Fibroblast of the aortic adventitia (primary cell): Measurements from ENCODE around the gene PRICKLE3. TPM values are rescaled to one million over a fixed set of nuclear protein-coding genes. Genes with fewer than 3 reads are reported as not detected.

Experiments
- DNase-seq: peaks from one replicate; pipeline ENCODE4 v3.0.0-alpha.2; 2010; ENCODE audit warnings: low read depth
- H3K4me3 ChIP-seq: 2 replicates; pipeline ENCODE4 v1.5.1; 2011; ENCODE audit warnings: low read depth, mild to moderate bottlenecking, control low read depth, low read length, moderate library complexity
- total RNA-seq: library from RNA; depleted of rRNA; stranded (reverse); fragments of >200 nt; gene quantifications from 2 replicates; pipeline ENCODE4 v1.2.3, GENCODE V29; 2012; ENCODE audit warnings: low replicate concordance
- TF ChIP-seq, protein P1 (sequence below): IDR thresholded peaks from 2 replicates; pipeline ENCODE4 v1.5.1; 2011; ENCODE audit warnings: mild to moderate bottlenecking, low read length, control low read depth, inconsistent platforms; ENCODE audit not compliant: insufficient read depth

PRICKLE3 gene
- total RNA-seq, 1 donor, result 5.0 TPM

DNA sequence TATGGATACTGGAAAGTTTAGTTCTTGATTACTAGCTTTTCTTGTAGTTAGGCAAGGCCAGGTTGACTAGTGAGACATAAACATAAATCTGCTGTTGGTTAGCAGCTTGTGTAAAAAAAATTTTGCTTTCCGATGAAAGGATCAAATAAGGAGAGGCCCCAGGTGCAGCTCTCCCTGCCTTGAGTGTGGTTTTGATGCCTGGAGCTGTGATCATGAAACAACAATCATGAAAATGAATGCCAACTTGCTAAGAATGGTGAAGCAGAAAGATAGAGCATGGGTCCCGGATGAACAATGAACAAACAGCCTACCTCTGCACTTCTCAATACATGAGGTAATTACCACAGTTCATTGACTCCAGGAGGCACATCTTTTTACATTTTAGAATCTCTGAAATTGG lies 28.2 kb upstream of the PRICKLE3 start:
- DNase-seq, result no peak
- TF ChIP-seq, protein P1, sequence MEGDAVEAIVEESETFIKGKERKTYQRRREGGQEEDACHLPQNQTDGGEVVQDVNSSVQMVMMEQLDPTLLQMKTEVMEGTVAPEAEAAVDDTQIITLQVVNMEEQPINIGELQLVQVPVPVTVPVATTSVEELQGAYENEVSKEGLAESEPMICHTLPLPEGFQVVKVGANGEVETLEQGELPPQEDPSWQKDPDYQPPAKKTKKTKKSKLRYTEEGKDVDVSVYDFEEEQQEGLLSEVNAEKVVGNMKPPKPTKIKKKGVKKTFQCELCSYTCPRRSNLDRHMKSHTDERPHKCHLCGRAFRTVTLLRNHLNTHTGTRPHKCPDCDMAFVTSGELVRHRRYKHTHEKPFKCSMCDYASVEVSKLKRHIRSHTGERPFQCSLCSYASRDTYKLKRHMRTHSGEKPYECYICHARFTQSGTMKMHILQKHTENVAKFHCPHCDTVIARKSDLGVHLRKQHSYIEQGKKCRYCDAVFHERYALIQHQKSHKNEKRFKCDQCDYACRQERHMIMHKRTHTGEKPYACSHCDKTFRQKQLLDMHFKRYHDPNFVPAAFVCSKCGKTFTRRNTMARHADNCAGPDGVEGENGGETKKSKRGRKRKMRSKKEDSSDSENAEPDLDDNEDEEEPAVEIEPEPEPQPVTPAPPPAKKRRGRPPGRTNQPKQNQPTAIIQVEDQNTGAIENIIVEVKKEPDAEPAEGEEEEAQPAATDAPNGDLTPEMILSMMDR, result no peak

DNA sequence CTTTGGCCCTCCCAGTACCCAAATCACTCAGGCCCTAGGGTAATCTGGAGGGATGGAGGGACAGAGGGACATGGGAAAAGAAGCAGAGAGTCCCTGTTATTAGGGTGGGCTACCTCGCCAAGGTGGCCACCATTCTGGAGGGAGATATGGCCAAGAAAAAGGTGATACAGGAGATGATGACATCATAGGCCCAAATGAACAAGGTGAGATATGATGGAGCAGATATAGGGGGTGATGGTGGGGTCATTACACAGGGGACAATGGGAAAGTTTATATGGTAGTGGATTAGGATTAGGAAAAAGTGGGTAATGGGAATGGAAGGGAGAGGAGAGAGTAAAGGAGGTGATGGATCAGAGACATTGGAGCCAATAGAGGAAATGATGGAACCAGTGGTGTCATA lies 26.7 kb upstream of the PRICKLE3 start:
- DNase-seq, result no peak
- TF ChIP-seq, protein P1, result no peak
- H3K4me3 ChIP-seq, result no peak overlapping the region

More for the DNA sequence above, 28.2 kb upstream of the PRICKLE3 start:
- no peak overlapping the region for H3K4me3 ChIP-seq

DNA sequence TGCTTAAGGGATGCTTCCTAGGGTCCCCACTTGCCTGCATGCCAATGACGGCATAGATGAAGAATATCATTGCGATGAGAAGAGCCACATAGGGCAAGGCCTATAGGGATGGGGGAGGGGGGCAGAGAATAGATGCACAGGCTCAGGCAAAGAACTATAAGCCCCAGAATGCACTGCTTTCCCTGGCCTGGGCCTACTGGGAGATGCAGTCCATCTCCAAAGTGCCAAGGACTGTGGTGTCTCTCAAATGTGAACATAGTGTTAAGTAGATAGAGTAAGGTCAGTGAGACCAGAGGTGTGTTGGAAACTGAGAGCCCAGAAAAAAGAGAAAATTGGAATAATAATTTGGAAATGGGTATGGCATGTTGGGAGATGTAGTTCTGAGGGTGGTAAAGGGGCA lies 26.0 kb upstream of the PRICKLE3 start:
- DNase-seq, result no peak
- no peak overlapping the region for H3K4me3 ChIP-seq
- TF ChIP-seq, protein P1, result no peak

DNA sequence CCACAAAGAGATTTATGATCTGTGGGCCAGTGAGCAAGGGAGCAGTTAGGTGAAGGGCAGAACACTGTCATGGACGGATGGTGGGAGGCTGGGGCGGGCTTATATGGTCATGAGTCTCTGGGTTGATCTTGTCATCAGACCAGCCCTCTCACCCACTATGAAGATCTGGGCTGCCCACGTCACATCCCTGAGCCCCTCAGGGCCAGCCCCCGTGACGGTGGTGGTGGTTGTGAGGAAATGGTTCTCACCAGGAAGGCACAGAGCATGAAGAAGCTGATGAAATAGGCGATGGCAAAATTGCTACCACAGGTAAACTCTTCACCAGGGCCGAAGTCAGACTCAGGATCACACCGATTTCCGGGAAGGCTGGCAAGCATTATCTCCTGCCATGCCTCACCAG lies 24.9 kb upstream of the PRICKLE3 start:
- DNase-seq, result no peak
- TF ChIP-seq, protein P1, result no peak
- H3K4me3 ChIP-seq, result no peak overlapping the region

DNA sequence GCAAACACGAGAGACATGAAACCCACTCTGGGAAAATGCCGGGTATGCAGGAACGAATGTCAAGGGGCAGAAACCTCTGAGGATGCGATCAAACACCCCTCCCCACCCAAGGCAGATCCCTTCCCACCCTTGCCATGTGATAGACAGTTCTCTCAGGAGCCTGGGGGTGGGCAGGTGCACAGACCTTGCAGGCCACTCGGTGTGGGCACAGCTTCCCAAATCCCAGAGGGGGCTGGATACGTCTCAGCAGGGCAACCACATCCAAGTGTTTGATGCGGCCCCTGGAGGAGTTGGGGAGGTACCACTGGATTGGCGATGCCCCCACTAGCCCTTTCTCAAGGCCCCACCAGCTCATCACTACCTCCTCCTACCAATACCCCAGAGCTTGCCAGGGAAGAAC lies 24.2 kb upstream of the PRICKLE3 start:
- H3K4me3 ChIP-seq, result no peak overlapping the region
- TF ChIP-seq, protein P1, result no peak
- no peak for DNase-seq

DNA sequence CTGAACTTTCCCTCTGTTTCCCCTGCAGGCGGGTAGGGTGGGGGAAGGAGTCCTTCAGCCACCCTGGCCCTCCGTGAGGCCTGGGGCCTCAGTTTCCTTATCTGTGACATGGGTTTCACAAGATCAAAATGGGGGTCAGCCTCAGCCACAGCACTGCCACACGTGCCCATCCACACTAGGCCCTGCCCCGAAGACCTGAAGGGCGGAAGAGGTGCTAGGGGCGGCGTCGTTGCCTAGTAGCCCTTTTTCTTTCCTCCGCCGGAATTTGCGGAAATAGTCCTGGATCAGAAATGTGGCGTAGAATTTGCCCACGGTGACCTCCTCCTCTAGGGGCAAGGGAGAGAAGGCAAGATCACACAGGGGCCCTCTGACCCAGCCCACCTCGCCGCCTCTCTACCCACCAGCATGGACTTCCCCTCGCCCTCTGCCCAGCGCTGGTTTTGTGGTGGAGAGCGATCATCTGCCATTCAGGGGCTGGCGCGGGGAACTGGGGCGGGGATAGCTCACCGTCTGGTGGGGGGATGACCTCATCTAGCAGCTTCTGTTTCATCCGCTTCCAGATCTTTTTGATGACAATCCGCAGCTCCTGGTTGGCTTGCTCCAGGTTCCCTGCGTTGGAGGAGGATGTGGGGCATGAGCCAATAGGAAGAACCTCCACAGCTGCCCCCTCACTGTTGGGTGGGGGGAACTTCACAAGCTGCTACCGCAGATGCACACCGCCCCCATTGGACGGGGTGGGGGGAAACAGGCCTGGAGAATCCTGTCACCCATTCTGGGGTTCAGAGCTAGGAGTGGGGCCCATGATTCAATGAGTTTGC lies 23.5 kb upstream of the PRICKLE3 start:
- DNase-seq, result no peak
- H3K4me3 ChIP-seq, result no peak overlapping the region
- TF ChIP-seq, protein P1, result no peak
